Activated CD8-positive, alpha-beta T cell treated with anti-CD3 and anti-CD28 coated beads, Interleukin-2, amount 10 ng/mL, durations not matched to agents 7 days and 5 days (primary cell): ENCODE measurements around the gene DYRK1A. TPM values are rescaled to one million over a fixed set of nuclear protein-coding genes. Genes with fewer than 3 reads are reported as not detected.
"Not testable (repeated sequence)": the region's sequence is repeated elsewhere in the genome, so short reads cannot be mapped to it uniquely, and the experiment has no call there.

Experiments
- ATAC-seq: fragments of 150-1000 bp; cut with Tn5 transposase; one replicate; pipeline ENCODE4 v1.10.0; 2021; ENCODE audit warnings: moderate library complexity
- CTCF ChIA-PET: fragments of 350-600 bp; sonication (Branson Sonifier 250); formaldehyde crosslinking; loops from one replicate; lab custom pipeline; 2021; ENCODE audit warnings: antibody characterized with exemption; lab: Charles Lee
- POLR2A ChIA-PET: fragments of 350-600 bp; sonication (Branson Sonifier 250); formaldehyde crosslinking; loops from one replicate; lab custom pipeline; 2021; ENCODE audit warnings: antibody characterized with exemption; lab: Charles Lee
- DNase-seq: peaks from one replicate; pipeline ENCODE4 v3.0.0-alpha.2; 2020
- H3K27ac Mint-ChIP-seq: one replicate; pipeline ENCODE4 v1.8.0; 2021; ENCODE audit warnings: mild to moderate bottlenecking, mixed read lengths
- H3K27me3 Mint-ChIP-seq: one replicate; pipeline ENCODE4 v1.8.0; 2021; ENCODE audit warnings: low read depth, mixed read lengths
- H3K36me3 Mint-ChIP-seq: one replicate; pipeline ENCODE4 v1.8.0; 2021; ENCODE audit warnings: low read depth, mixed read lengths
- H3K4me1 Mint-ChIP-seq: one replicate; pipeline ENCODE4 v1.8.0; 2021; ENCODE audit warnings: low read depth, mixed read lengths
- H3K4me3 Mint-ChIP-seq: one replicate; pipeline ENCODE4 v1.8.0; 2021; ENCODE audit warnings: mild to moderate bottlenecking, mixed read lengths
- H3K9me3 Mint-ChIP-seq: one replicate; pipeline ENCODE4 v1.8.0; 2022; ENCODE audit warnings: mixed read lengths; ENCODE audit not compliant: insufficient read depth
- total RNA-seq, 2 experiments: library from RNA; stranded (reverse); gene quantifications; one replicate each; pipeline ENCODE4 v1.2.3, GENCODE V29; 2021

DYRK1A gene
- total RNA-seq, 2 experiments from 2014 or later: 83.2 to 86.1 TPM

DNA sequence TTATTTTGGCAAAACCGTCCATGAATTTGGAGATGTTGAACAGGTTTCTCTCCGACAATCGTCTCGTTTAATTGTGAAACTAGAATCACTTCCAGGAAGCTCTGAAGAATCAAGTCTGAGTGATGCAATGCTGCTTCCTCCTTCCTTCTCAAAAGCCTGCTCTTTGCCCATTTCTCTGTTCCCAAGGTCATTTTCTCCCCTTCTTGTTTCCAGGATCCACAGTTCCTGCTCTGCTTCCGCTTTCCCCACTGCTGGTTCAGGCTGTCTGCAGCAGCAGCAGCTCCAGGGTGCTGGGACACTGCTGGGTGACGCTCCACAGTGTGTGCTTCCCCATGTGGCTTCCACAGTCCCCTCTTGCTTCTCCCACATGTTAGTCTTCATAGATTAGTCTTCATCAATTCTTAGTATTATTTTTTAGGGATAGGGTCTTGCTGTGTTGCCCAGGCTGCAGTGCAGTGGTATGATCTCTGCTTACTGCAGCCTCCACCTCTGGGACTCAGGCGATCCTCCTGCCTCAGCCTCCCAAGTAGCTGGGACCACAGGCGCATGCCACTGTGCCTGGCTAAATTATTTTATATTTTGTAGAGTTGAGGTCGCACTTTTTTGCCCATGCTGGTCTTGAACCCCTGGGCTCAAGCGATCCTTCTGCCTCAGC is 156.2 kb downstream of the DYRK1A start:
- DNase-seq (no peak), ATAC-seq (no peak)
- H3K36me3 Mint-ChIP-seq: peaks cover 6% of the 10 kb centered on the region
- no peaks in the 10 kb centered on the region for H3K27me3 Mint-ChIP-seq
- H3K9me3 Mint-ChIP-seq: no peaks in the 10 kb centered on the region
- H3K4me1 Mint-ChIP-seq: peaks cover 4% of the 10 kb centered on the region
- H3K27ac Mint-ChIP-seq: peak overlapping the region; percentile 13
- POLR2A ChIA-PET: interaction anchor here (1.0 to 1.3 kb wide), 2 partner anchors 11 to 41 kb away, joined by 3 to 7 read pairs; no protein-coding TSS in a partner anchor
- CTCF ChIA-PET: interaction anchor here (0.8 kb wide), 1 partner anchor 41 kb away, joined by 3 read pairs; no protein-coding TSS in a partner anchor
- H3K4me3 Mint-ChIP-seq: no peak overlapping the region

DNA sequence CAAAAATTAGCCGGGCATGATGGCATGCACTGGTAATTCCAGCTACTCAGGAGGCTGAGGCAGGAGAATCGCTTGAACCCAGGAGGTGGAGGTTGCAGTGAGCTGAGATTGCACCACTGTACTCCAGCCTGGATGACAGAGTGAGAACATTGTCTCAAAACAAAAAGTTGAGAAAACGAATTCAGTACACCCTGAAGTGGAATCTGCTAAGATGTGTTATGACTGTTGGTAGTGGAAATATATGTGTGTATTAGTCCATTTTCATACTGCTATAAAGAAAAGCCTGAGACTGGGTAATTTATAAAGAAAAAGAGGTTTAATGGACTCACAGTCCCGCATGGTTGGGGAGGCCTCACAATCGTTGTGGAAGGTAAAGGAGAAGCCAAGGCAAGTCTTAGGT is 158.4 kb downstream of the DYRK1A start:
- H3K4me3 Mint-ChIP-seq, H3K27me3 Mint-ChIP-seq, H3K27ac Mint-ChIP-seq, DNase-seq, CTCF ChIA-PET, POLR2A ChIA-PET, H3K36me3 Mint-ChIP-seq, H3K4me1 Mint-ChIP-seq, H3K9me3 Mint-ChIP-seq, ATAC-seq: not testable (repeated sequence)

DNA sequence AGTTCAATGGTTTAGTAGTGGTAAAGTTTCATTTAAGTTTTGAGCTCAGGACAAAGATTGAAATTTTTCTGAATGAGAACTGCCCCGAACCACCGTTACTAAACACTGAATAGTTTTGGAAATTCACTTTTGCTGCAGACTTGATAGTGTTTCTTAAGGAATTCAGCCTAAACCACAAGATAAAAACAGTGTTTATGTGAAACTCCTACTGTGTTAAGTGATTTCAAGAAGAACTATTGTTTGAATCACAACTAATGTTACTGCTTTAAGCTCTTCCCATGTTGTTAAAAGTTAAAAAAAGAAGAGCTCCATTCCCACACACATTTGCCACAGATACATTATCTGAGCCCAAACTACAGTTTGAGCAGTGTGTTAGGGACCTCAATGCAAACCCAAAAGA is 159.2 kb downstream of the DYRK1A start:
- Mint-ChIP-seq H3K27me3 (peaks cover 8% of the 10 kb centered on the region), H3K4me3 (no peak overlapping the region), H3K9me3 (no peaks in the 10 kb centered on the region), H3K27ac (no peak overlapping the region), H3K36me3 (no peaks in the 10 kb centered on the region), H3K4me1 (peaks cover 8% of the 10 kb centered on the region)
- no peak for DNase-seq
- no peak for ATAC-seq
- CTCF ChIA-PET: no interaction called here
- POLR2A ChIA-PET: no interaction called here

DNA sequence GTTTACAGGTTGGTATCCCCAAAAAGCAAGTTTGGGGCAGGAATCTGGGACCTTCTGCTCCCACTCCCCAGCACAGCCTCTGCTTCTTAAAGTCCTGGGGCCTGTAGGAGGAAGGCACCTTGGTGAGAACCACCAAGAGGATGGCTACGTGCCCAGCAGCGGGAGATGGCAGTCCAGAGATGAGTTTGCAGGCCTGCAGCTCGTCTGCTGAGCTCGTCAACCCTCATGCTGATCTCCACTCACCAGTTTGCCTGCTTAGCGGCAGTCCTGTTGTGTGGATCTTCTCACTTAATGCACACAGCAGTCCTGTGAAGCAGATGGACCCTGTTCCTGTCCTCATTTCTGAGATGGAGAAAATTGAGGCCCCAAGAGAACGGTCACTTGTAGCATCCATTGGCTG is 160.5 kb downstream of the DYRK1A start:
- DNase-seq: no peak
- H3K36me3 Mint-ChIP-seq: no peaks in the 10 kb centered on the region
- H3K4me1 Mint-ChIP-seq: peaks cover 8% of the 10 kb centered on the region
- ChIA-PET POLR2A (no interaction called here), CTCF (interaction anchor here (1.3 kb wide), 1 partner anchor 37 kb away, joined by 5 read pairs; no protein-coding TSS in a partner anchor)
- H3K27ac Mint-ChIP-seq: no peak overlapping the region
- no peaks in the 10 kb centered on the region for H3K9me3 Mint-ChIP-seq
- H3K4me3 Mint-ChIP-seq: no peak overlapping the region
- no peak for ATAC-seq
- H3K27me3 Mint-ChIP-seq: peaks cover 10% of the 10 kb centered on the region

DNA sequence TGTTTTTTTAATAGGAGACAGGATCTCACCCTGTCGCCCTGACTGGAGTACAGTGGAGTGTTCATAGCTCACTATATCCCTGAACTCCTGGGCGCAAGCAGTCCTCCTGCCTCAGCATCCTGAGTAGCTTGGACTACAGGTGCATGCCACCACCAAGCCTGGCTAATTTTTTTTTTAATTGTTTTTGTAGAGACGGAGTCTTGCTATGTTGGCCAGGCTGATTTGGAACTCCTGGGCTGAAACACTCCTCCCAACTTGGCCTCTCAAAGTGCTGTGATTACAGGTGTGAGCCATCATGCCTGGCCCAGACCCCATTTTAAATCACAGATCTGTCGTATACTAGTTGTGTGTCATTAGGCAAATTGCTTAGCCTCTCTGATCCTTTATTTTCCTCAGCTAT is 161.1 kb downstream of the DYRK1A start:
- H3K36me3 Mint-ChIP-seq: no peaks in the 10 kb centered on the region
- ChIA-PET POLR2A (no interaction called here), CTCF (interaction anchor here (0.7 to 1.3 kb wide), 2 partner anchors 36 to 1139 kb away, joined by 4 to 5 read pairs; no protein-coding TSS in a partner anchor)
- peaks cover 12% of the 10 kb centered on the region for H3K27me3 Mint-ChIP-seq
- H3K4me1 Mint-ChIP-seq: peaks cover 6% of the 10 kb centered on the region
- H3K4me3 Mint-ChIP-seq: no peak overlapping the region
- no peak for DNase-seq
- no peaks in the 10 kb centered on the region for H3K9me3 Mint-ChIP-seq
- no peak overlapping the region for H3K27ac Mint-ChIP-seq
- ATAC-seq: no peak

DNA sequence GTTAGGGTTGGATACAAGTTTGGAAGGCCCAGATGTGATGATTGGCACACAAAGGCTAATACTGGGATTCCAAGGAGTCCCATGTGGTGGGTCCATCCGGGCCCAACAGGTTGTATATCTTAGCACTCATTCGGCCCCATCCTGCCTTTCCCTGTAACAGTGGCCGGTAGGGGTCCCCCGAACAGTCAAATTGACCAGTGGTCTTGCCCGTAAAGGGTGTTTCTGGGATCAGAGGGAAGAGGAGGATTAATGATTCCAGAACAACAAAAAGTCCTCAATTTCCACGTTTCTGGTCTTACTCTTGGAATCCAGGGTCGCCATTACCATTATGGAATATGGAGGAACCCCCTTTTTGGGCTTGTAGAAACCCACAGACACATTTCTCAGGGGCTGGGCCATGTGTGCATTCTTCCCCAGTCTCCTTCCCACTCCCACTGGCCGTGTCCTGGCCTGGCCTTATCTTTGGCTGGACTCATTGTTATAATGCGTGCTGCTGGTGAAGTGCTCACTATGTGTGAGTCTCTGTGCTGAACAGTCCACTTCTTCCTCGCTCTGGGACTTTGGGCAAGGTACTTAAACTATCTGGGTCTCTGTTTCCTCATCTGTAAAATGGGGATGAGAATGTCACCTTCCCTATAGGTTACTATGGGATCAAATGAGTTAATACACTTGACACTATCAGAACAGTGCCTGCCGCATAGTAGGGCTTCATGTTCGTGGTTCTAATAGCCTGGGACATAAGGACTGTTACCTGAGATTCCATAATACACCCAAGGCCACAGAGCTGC is 161.8 kb downstream of the DYRK1A start:
- CTCF ChIA-PET: interaction anchor here (0.7 kb wide), 1 partner anchor 1139 kb away, joined by 4 read pairs; no protein-coding TSS in a partner anchor

DNA sequence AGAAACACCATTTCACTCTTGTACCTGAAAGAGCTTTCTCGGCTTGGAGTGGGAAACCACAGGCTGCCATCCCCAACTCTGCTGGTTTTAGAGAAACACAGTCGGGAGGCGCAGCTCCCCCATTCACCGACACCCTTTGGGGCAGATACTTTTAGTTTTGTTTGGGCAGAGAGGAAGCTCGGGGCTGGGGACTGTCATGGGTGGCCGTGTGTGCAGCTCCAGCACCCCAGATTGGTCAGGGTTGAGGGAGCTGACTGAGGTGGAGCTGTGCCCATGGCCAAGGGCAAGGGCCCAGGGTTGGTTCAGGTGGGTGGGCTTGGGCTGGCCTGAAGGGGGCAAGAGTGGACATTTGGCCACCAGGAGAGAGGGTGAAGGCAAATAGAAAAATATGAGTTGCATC is 163.1 kb downstream of the DYRK1A start:
- Mint-ChIP-seq H3K4me3 (no peak overlapping the region), H3K36me3 (no peaks in the 10 kb centered on the region), H3K4me1 (peaks cover 5% of the 10 kb centered on the region), H3K9me3 (no peaks in the 10 kb centered on the region), H3K27ac (no peak overlapping the region), H3K27me3 (peaks cover 20% of the 10 kb centered on the region)
- CTCF ChIA-PET: interaction anchor here (1.0 kb wide), 1 partner anchor 34 kb away, joined by 3 read pairs; no protein-coding TSS in a partner anchor
- peak; percentile 31 for ATAC-seq
- DNase-seq: no peak
- POLR2A ChIA-PET: interaction anchor here (0.9 kb wide), 1 partner anchor 34 kb away, joined by 3 read pairs; no protein-coding TSS in a partner anchor

More for the DNA sequence above, 161.8 kb downstream of the DYRK1A start:
- no peak for DNase-seq
- H3K27me3 Mint-ChIP-seq: peaks cover 12% of the 10 kb centered on the region
- H3K9me3 Mint-ChIP-seq: no peaks in the 10 kb centered on the region
- H3K36me3 Mint-ChIP-seq: no peaks in the 10 kb centered on the region
- POLR2A ChIA-PET: no interaction called here
- no peak overlapping the region for H3K4me3 Mint-ChIP-seq
- no peak for ATAC-seq
- H3K27ac Mint-ChIP-seq: no peak overlapping the region
- H3K4me1 Mint-ChIP-seq: peaks cover 5% of the 10 kb centered on the region

DNA sequence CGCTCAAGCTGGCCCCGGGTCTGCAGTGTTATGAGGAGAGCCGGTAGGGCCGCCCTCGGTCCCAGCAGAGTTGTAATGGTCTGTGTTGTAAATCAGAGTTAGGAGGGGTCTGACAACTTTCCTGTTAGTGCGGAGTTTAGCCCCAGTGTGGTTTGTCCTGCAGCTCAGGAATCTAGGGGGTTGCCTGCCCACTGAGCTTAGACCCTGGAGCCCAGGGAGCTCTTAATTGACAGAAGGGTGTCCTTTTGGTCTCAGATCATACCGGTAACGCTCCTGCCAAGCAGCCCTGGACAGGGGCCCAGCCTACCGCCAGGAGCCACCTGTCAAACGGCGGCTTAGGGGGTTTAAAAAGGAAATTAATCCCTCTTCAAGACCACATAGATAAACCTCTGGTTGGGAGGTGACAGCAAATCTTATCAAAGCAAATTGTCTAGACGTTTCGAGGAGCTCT is 164.4 kb downstream of the DYRK1A start:
- ChIA-PET CTCF (interaction anchor here (1.0 kb wide), 1 partner anchor 112 kb away, joined by 3 read pairs; no protein-coding TSS in a partner anchor), POLR2A (no interaction called here)
- no peaks in the 10 kb centered on the region for H3K36me3 Mint-ChIP-seq
- H3K27me3 Mint-ChIP-seq: peaks cover 22% of the 10 kb centered on the region
- H3K4me3 Mint-ChIP-seq: no peak overlapping the region
- no peak overlapping the region for H3K27ac Mint-ChIP-seq
- no peak for DNase-seq
- ATAC-seq: no peak
- peaks cover 5% of the 10 kb centered on the region for H3K4me1 Mint-ChIP-seq
- no peaks in the 10 kb centered on the region for H3K9me3 Mint-ChIP-seq

DNA sequence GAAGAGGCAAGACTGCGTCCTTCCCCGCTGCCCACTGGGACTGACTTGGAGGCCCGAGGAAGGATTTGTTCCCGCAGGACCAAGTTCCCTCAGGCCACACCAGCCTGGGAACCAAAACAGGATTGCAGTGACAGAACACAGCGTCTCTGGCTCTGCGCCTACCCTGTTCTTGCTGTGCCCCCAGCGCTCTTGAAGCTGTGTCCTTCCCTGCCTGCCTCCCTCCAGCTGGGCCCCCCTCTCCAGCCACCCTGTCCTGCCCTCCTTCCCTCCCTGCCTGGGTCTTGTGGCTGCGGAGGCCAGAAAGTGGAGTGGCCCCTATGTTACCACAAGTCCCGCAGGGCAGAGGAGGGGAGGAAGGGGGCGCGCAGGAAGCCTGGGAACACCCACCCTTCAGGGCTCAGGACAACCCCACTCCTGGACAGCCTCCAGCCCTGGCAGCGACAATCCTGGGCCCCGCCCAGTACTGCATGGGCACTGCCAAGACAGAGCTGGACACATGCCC is 164.9 kb downstream of the DYRK1A start:
- ATAC-seq (no peak), DNase-seq (no peak)
- Mint-ChIP-seq H3K36me3 (no peaks in the 10 kb centered on the region), H3K4me3 (no peak overlapping the region), H3K27ac (no peak overlapping the region), H3K4me1 (peaks cover 5% of the 10 kb centered on the region), H3K9me3 (peaks cover under 1% of the 10 kb centered on the region), H3K27me3 (peaks cover 25% of the 10 kb centered on the region)
- CTCF ChIA-PET: no interaction called here
- POLR2A ChIA-PET: no interaction called here

DNA sequence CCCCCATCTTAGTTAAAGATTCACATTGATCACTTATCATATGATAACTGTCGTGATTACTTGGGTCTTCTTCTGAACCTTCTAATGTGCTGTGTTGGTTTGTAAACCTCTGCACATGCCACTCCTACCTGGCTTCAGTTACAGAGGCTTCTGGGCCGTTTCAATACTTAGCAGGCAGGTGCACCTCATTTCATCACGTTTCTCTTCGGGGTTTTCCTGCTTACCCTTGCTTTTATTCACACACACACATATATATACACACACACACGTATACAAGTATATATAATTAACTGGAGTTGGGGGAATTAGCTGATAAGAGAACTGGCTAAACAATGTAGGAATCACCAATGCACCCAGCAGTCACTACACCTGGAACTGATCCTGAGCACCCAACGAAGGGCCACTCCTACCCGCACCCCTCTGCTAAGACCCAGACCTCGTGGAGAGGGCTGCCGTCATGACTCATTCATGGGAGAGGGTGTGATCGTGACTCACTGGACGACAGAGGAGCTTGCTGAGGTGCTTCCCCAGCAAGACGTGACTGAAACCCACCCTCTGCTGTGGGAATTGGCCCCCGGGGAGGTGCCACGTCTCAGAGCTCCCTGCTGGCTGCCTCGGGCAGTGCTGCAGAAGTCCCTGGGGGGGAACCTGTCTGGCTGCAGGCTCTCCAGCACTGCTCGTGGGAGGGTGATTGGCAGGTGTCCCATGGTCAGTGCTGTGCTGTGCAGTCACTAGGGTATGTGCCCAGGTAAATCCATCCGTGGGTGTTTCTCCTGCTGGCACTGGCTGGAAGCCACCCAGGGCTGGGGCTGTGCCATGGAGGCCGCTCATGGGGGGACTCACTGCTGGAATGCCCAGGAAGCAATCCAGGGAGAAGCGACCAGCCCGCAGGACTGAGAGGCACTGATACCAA is 166.6 kb downstream of the DYRK1A start:
- ChIA-PET CTCF (no interaction called here), POLR2A (interaction anchor here (0.9 kb wide), 1 partner anchor 30 kb away, joined by 3 read pairs; no protein-coding TSS in a partner anchor)
- Mint-ChIP-seq H3K36me3 (no peaks in the 10 kb centered on the region), H3K27me3 (peaks cover 25% of the 10 kb centered on the region), H3K4me3 (no peak overlapping the region), H3K4me1 (peaks cover 5% of the 10 kb centered on the region), H3K9me3 (peaks cover 5% of the 10 kb centered on the region), H3K27ac (no peak overlapping the region)
- DNase-seq: no peak
- no peak for ATAC-seq

DNA sequence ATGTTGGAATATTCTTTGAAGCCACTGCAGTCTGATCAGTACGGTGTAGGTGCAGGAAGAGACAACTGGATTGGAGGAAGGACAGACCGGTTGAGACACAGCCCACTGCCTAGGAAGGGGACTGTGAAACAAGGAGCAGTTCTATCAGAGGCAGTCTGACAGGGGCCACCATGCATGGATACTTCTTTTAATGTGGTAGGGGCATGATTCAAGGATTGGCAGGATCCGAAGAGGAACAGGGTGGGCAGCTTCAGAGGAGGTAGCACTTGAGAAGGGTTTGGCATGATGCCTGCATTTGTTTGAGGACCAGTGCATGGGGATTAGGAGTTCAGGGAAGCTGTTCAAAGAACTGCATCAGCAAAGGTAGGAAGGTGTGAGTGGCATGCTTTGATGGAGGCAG is 167.9 kb downstream of the DYRK1A start:
- POLR2A ChIA-PET: no interaction called here
- peaks cover 27% of the 10 kb centered on the region for H3K27me3 Mint-ChIP-seq
- DNase-seq: no peak
- CTCF ChIA-PET: no interaction called here
- no peaks in the 10 kb centered on the region for H3K36me3 Mint-ChIP-seq
- peaks cover 4% of the 10 kb centered on the region for H3K4me1 Mint-ChIP-seq
- no peak overlapping the region for H3K4me3 Mint-ChIP-seq
- no peak for ATAC-seq
- peaks cover 5% of the 10 kb centered on the region for H3K9me3 Mint-ChIP-seq
- H3K27ac Mint-ChIP-seq: no peak overlapping the region
